ENCODE data around the gene PDE9A. TPM values are rescaled to one million over a fixed set of nuclear protein-coding genes. Genes with fewer than 3 reads are reported as not detected.

PDE9A gene
- total and polyA plus RNA-seq, 9 donors, result 6.0 to 11.3 (median 9.3) TPM

DNA sequence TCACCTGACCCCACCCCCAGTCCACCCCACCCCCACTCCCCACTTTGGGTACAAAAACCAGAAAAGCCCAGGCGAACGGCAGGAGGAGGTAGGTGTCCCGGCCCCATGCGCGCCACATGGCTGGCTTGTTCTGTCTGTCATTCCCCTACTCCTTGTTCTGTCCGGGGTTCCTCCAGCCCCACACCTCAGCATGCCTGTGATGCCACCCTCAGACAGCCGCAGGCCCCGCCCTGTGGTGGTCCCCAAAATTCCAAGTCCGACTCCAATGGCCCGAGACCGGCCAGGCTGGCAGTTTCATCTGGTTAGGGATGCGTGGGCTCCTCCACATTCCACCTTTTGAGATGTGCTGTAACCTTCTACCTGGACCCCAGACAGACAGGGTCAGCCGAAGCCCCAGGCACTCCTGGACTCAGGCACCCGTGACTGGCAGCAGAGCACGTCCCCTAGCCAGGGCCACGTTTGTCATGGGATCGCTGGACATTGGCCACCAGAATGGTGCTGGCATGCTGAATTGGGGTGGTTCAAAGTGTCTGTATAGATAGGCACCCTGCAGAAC lies 131.6 kb downstream of the PDE9A start:
- H3K36me3 ChIP-seq (ENCODE audit: control insufficient read depth, insufficient read depth, low read length), result no peaks in the 10 kb centered on the region
- no peaks in the 10 kb centered on the region for H3K9me3 ChIP-seq (replicated peaks; ENCODE audit: control insufficient read depth, low read depth, low read length)
- 96% methylated on average over 13 of the region's 17 CpGs for WGBS (ENCODE audit: insufficient coverage)
- H3K27ac ChIP-seq (ENCODE audit: low read length), result no peak overlapping the region
- no peak for DNase-seq
- peaks cover 28% of the 10 kb centered on the region for H3K27me3 ChIP-seq (ENCODE audit: control insufficient read depth, insufficient read depth, low read length)
- peaks cover 24% of the 10 kb centered on the region for H3K4me1 ChIP-seq (ENCODE audit: control insufficient read depth, insufficient read depth, low read length)
- H3K4me3 ChIP-seq (ENCODE audit: low read length), result no peak overlapping the region

GRCh38 chr21:42785666-42786427 lies 132.4 kb downstream of the PDE9A start:
- no peaks in the 10 kb centered on the region for H3K36me3 ChIP-seq (ENCODE audit: control insufficient read depth, insufficient read depth, low read length)
- no peaks in the 10 kb centered on the region for H3K9me3 ChIP-seq (replicated peaks; ENCODE audit: control insufficient read depth, low read depth, low read length)
- 89% methylated on average over 20 of the region's 28 CpGs for WGBS (ENCODE audit: insufficient coverage)
- H3K4me1 ChIP-seq (ENCODE audit: control insufficient read depth, insufficient read depth, low read length), result peaks cover 24% of the 10 kb centered on the region
- H3K27ac ChIP-seq (ENCODE audit: low read length), result no peak overlapping the region
- DNase-seq, result no peak
- no peak overlapping the region for H3K4me3 ChIP-seq (ENCODE audit: low read length)
- peaks cover 19% of the 10 kb centered on the region for H3K27me3 ChIP-seq (ENCODE audit: control insufficient read depth, insufficient read depth, low read length)

- no peaks in the 10 kb centered on the region for H3K9me3 ChIP-seq (replicated peaks; ENCODE audit: control insufficient read depth, low read depth, low read length)
- WGBS (ENCODE audit: insufficient coverage), result 74% methylated on average over 5 of the region's 5 CpGs
- H3K36me3 ChIP-seq (ENCODE audit: control insufficient read depth, insufficient read depth, low read length), result no peaks in the 10 kb centered on the region
- peaks cover 10% of the 10 kb centered on the region for H3K27me3 ChIP-seq (ENCODE audit: control insufficient read depth, insufficient read depth, low read length)
- DNase-seq, result no peak
- no peak overlapping the region for H3K4me3 ChIP-seq (ENCODE audit: low read length)
- H3K4me1 ChIP-seq (ENCODE audit: control insufficient read depth, insufficient read depth, low read length), result peaks cover 16% of the 10 kb centered on the region
- H3K27ac ChIP-seq (ENCODE audit: low read length), result no peak overlapping the region
Observed at GRCh38 chr21:42786884-42787283, 133.5 kb downstream of the PDE9A start.

- H3K4me1 ChIP-seq (ENCODE audit: control insufficient read depth, insufficient read depth, low read length), result peaks cover 13% of the 10 kb centered on the region
- peaks cover 6% of the 10 kb centered on the region for H3K27me3 ChIP-seq (ENCODE audit: control insufficient read depth, insufficient read depth, low read length)
- DNase-seq, result no peak
- WGBS (ENCODE audit: insufficient coverage), result 100% methylated on average over 2 of the region's 4 CpGs
- H3K27ac ChIP-seq (ENCODE audit: low read length), result no peak overlapping the region
- no peaks in the 10 kb centered on the region for H3K36me3 ChIP-seq (ENCODE audit: control insufficient read depth, insufficient read depth, low read length)
- H3K9me3 ChIP-seq (replicated peaks; ENCODE audit: control insufficient read depth, low read depth, low read length), result no peaks in the 10 kb centered on the region
- no peak overlapping the region for H3K4me3 ChIP-seq (ENCODE audit: low read length)
Observed at GRCh38 chr21:42787613-42788012, 134.2 kb downstream of the PDE9A start.

DNA sequence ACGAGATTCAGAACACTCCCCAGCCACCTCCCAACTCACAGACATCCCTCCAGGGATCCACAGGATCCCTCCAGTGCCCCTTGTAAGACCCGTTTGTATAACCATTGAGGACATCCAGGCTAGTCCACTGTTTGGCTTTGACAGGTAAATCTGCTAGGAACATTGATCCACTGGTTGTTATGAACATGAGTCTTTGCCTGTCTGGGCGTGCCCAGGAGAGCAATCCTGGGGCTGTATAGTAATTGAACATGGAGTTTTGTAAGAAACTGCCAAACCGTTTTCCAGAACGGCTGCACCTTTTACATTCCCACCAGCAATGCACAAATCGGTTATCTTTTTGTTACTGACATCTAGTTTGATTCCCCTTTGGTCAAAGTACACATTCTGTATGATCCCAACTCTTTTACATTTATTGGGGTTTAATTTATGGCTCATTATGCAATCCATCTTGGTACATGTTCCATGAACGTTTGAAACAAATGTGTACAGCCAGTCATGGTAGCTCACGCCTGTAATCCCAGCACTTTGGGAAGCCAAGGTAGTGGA lies 137.2 kb downstream of the PDE9A start:
- no peaks in the 10 kb centered on the region for H3K9me3 ChIP-seq (replicated peaks; ENCODE audit: control insufficient read depth, low read depth, low read length)
- WGBS (ENCODE audit: insufficient coverage), result 58% methylated on average over 4 of the region's 8 CpGs
- no peak overlapping the region for H3K4me3 ChIP-seq (ENCODE audit: low read length)
- H3K27me3 ChIP-seq (ENCODE audit: control insufficient read depth, insufficient read depth, low read length), result peaks cover under 1% of the 10 kb centered on the region
- no peak for DNase-seq
- no peaks in the 10 kb centered on the region for H3K36me3 ChIP-seq (ENCODE audit: control insufficient read depth, insufficient read depth, low read length)
- no peaks in the 10 kb centered on the region for H3K4me1 ChIP-seq (ENCODE audit: control insufficient read depth, insufficient read depth, low read length)
- H3K27ac ChIP-seq (ENCODE audit: low read length), result no peak overlapping the region

GRCh38 chr21:42793774-42794173 lies 140.4 kb downstream of the PDE9A start:
- Histone ChIP-seq H3K36me3 (ENCODE audit: control insufficient read depth, insufficient read depth, low read length) (no peaks in the 10 kb centered on the region), H3K4me1 (ENCODE audit: control insufficient read depth, insufficient read depth, low read length) (no peaks in the 10 kb centered on the region), H3K27ac (ENCODE audit: low read length) (no peak overlapping the region), H3K27me3 (ENCODE audit: control insufficient read depth, insufficient read depth, low read length) (no peaks in the 10 kb centered on the region), H3K4me3 (ENCODE audit: low read length) (no peak overlapping the region), H3K9me3 (replicated peaks; ENCODE audit: control insufficient read depth, low read depth, low read length) (no peaks in the 10 kb centered on the region)
- WGBS (ENCODE audit: insufficient coverage), result 60% methylated on average over 3 of the region's 7 CpGs
- DNase-seq, result no peak

GRCh38 chr21:42794551-42794950 lies 141.1 kb downstream of the PDE9A start:
- WGBS (ENCODE audit: insufficient coverage), result 82% methylated on average over 3 of the region's 6 CpGs
- no peaks in the 10 kb centered on the region for H3K27me3 ChIP-seq (ENCODE audit: control insufficient read depth, insufficient read depth, low read length)

GRCh38 chr21:42796327-42797062 lies 143.1 kb downstream of the PDE9A start:
- no peak for DNase-seq
- no peaks in the 10 kb centered on the region for H3K27me3 ChIP-seq (ENCODE audit: control insufficient read depth, insufficient read depth, low read length)
- H3K9me3 ChIP-seq (replicated peaks; ENCODE audit: control insufficient read depth, low read depth, low read length), result no peaks in the 10 kb centered on the region
- H3K36me3 ChIP-seq (ENCODE audit: control insufficient read depth, insufficient read depth, low read length), result no peaks in the 10 kb centered on the region
- 67% methylated on average over 7 of the region's 13 CpGs for WGBS (ENCODE audit: insufficient coverage)
- H3K4me3 ChIP-seq (ENCODE audit: low read length), result no peak overlapping the region
- H3K27ac ChIP-seq (ENCODE audit: low read length), result no peak overlapping the region
- no peaks in the 10 kb centered on the region for H3K4me1 ChIP-seq (ENCODE audit: control insufficient read depth, insufficient read depth, low read length)

More at GRCh38 chr21:42794551-42794950, 141.1 kb downstream of the PDE9A start:
- H3K27ac ChIP-seq (ENCODE audit: low read length), result no peak overlapping the region
- H3K9me3 ChIP-seq (replicated peaks; ENCODE audit: control insufficient read depth, low read depth, low read length), result no peaks in the 10 kb centered on the region
- H3K4me1 ChIP-seq (ENCODE audit: control insufficient read depth, insufficient read depth, low read length), result no peaks in the 10 kb centered on the region
- H3K4me3 ChIP-seq (ENCODE audit: low read length), result no peak overlapping the region
- no peak for DNase-seq
- H3K36me3 ChIP-seq (ENCODE audit: control insufficient read depth, insufficient read depth, low read length), result no peaks in the 10 kb centered on the region

DNA sequence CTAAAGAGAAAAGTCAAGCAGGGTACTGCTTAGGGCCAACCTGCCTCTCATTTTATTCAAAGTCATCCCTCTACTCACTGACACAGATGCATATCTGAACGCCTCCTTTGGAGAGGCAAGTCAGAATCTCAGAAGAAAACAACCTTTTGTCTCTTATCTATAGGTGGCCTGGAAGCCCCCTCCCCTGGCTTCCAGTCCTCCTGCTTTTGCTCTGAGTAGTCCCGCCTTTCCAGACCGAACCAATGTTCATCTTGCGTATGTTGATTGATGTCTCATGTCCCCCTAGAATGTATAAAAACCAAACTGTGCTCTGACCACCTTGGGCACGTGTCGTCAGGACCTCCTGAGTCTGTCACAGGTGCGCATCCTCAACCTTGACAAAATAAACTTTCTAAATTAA lies 144.1 kb downstream of the PDE9A start:
- Histone ChIP-seq H3K4me3 (ENCODE audit: low read length) (no peak overlapping the region), H3K27me3 (ENCODE audit: control insufficient read depth, insufficient read depth, low read length) (no peaks in the 10 kb centered on the region), H3K27ac (ENCODE audit: low read length) (no peak overlapping the region), H3K9me3 (replicated peaks; ENCODE audit: control insufficient read depth, low read depth, low read length) (no peaks in the 10 kb centered on the region), H3K36me3 (ENCODE audit: control insufficient read depth, insufficient read depth, low read length) (no peaks in the 10 kb centered on the region), H3K4me1 (ENCODE audit: control insufficient read depth, insufficient read depth, low read length) (no peaks in the 10 kb centered on the region)
- 77% methylated on average over 7 of the region's 7 CpGs for WGBS (ENCODE audit: insufficient coverage)
- DNase-seq, result no peak

GRCh38 chr21:42798106-42798505 lies 144.7 kb downstream of the PDE9A start:
- Histone ChIP-seq H3K4me3 (ENCODE audit: low read length) (no peak overlapping the region), H3K27me3 (ENCODE audit: control insufficient read depth, insufficient read depth, low read length) (no peaks in the 10 kb centered on the region), H3K4me1 (ENCODE audit: control insufficient read depth, insufficient read depth, low read length) (no peaks in the 10 kb centered on the region), H3K27ac (ENCODE audit: low read length) (no peak overlapping the region), H3K36me3 (ENCODE audit: control insufficient read depth, insufficient read depth, low read length) (no peaks in the 10 kb centered on the region), H3K9me3 (replicated peaks; ENCODE audit: control insufficient read depth, low read depth, low read length) (no peaks in the 10 kb centered on the region)
- 86% methylated on average over 5 of the region's 6 CpGs for WGBS (ENCODE audit: insufficient coverage)
- no peak for DNase-seq

Measured in muscle of leg (tissue), 11 donors.